Measurements from ENCODE around the gene RTN4IP1. TPM values are rescaled to one million over a fixed set of nuclear protein-coding genes. Genes with fewer than 3 reads are reported as not detected.
"Not testable (repeated sequence)": the region's sequence is repeated elsewhere in the genome, so short reads cannot be mapped to it uniquely, and the experiment has no call there.

RTN4IP1 gene
- polyA plus RNA-seq, 4 donors = 9.7 to 10.8 (median 10.4) TPM

DNA sequence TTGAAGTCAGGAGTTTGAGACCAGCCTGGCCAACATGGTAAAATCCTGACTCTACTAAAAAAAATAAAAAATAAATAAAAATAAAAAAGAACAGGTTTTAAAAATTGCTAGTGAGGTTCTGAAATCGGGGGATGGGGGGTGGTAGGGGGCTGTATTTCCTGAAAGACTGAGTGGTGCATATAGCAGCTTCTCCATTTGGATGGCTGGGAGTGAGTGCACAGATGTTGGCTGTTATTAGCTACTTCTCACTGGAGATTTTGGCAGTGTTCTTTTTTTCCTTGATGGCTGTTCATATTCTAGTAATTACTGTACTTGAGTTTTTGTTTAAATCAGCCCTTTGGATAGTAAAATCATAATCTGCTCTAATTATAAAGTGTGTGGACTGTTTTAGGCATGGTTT, 79.8 kb downstream of the RTN4IP1 start:
- no peak for DNase-seq (ENCODE audit: low read depth in 4 of 4, low spot score in 2 of 4)

DNA sequence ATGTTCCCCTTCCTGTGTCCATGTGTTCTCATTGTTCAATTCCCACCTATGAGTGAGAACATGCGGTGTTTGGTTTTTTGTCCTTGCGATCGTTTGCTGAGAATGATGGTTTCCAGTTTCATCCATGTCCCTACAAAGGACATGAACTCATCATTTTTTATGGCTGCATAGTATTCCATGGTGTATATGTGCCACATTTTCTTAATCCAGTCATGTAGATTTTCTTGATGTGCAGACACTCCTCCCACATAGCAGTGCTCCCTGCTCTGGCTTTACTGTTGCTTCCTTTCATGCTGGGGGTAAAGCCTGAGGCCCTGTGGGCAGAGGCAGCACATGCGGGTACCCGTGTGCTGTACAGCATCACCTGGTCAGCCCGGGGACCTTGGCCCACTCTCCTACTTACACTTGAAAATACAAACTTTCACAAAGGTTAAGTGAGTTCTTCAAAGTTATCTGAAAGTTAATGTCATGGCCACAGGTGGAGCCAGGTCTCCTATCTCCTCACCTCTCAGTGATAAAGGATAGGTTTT, 80.3 kb downstream of the RTN4IP1 start:
- DNase-seq (ENCODE audit: low read depth in 4 of 4, low spot score in 2 of 4) = not testable (repeated sequence)

DNA sequence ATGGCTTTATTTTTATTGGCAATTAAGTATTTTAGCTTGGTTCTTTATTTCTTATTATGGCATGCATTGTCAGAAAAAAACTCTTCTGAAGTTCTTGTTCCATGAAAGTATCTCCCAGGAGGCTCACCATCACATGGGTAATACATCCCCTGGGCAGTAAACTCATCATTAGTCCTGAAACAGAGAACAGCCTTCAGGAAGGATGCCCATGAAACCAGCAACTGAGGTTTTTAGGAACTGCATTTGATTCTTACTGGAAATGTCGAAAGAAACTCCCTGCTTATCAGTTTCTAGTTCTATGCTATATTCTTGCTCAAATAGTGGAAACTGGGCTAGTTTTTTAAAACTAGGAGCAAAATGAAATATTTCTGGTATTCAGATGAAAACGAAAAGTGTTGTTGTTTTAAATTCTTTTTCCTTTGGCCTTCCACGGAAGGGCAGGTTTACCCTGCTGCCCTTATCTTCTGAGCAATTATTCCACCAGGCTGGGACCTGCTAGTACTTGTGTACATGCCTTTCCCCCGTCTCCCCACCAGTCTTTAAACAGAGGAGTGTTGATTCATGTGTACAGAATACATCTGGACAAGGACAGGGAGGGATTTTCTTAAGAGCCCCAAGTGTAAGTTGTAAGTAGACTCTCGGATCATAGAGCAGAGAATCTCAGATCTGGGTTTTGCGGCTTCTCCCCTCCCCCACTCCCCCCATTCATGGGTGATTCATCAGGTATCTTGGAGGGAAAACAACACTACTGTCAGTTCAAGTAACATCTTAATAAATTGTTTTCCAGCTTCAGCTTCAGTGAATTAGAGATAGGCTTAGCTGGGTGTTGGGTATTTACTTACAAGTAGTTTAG, 81.5 kb downstream of the RTN4IP1 start:
- no peak for DNase-seq (ENCODE audit: low read depth in 4 of 4, low spot score in 2 of 4)

DNA sequence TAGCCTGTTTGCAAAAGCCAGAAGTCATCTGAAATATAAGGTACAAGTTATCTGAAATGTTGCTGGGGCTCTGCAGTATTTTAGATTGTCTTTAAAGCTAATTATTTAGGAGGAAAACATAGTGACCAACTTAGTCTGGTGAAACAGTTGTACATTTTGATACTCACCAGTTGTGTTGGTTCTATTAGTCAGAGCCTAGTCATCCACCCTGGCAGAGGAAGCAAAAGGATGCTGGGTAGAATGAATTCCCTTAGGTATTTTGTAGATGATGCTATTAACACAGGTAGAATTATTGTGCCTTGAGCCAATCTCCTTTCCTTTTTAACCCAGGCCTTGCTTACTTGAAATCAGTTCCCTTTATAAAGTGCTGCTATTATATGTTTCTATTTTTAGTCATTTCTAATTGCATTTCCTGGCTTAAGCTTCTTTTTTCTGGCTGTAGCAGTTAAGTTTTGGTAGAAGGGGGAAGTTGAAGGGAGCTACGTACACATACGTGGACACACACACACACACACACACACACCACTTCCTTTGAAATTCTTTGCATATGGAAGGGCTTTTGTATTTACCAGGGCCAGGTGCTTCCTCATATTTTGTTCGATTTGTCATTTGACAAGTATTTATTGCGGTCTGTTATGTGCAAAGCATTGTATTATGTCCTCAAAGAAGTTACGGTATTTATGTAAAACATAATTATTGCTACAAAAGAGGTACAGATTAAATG, 82.4 kb downstream of the RTN4IP1 start:
- DNase-seq (ENCODE audit: low read depth in 4 of 4, low spot score in 2 of 4) = no peak

GRCh38 chr6:106546261-106546690, 83.0 kb downstream of the RTN4IP1 start:
- no peak for DNase-seq (ENCODE audit: low read depth in 4 of 4, low spot score in 2 of 4)

DNA sequence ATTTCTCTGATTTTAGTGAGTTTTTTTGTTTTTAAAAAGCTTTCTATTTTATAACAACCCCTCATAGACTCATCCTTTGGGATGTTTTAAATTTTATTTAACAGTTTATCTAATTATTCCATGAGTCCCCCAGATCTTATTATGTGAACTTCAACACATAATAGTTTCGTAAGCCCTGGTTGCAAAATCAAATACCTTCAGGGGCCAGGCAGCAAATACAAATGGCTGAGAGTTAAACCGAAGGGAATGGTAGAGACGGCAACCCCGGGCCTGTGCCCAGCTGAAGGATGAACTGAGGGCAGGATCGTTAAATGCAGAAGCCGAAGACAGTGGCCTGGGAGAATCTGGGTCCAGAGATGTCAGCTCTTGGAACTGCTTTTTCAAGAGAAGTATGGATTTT, 88.4 kb downstream of the RTN4IP1 start:
- DNase-seq (ENCODE audit: low read depth in 4 of 4, low spot score in 2 of 4) = no peak

- DNase-seq (ENCODE audit: low read depth in 4 of 4, low spot score in 2 of 4) = no peak
Measured at GRCh38 chr6:106540432-106540831, 88.9 kb downstream of the RTN4IP1 start.

DNA sequence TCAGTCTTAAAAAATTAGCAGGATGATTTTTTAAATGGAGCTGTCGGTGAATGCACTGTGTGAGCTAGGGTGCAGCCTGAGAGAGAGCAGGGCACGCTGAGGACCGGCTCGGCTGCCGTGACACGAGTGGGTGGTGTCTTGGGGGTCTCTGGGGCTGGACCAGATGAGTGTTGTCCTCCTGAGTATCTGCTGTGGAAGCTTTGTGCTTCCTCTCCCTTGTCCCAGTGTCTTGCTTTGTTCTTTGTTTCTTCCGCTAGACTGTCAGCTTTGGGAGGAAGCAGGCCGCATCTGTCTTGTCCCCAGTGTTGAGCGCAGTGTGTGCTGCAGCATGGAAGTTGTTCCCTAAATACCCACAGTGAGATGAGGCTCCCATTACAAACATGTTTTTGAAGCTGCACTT, 89.4 kb downstream of the RTN4IP1 start:
- DNase-seq (ENCODE audit: low read depth in 4 of 4, low spot score in 2 of 4) = no peak

DNA sequence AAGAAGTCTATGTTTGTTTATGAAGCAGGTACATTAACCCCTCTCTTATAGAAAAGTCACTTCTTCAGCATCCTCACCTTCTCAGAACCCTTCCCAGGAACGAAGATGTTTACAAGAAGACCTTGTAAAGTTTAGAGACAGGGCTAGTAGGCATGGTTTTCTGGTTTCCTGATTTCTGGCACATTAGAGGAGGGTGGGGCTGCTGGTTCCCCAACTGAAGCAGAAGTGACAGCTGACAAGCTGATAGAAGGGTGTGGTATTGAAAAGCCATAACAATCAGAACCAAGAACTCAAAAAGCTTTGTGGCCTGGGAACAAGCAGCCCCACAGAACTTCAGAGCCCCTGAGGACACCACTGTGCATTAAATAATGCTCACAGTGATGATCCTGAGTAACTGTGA, 91.2 kb downstream of the RTN4IP1 start:
- DNase-seq (ENCODE audit: low read depth in 4 of 4, low spot score in 2 of 4) = no peak

- no peak for DNase-seq (ENCODE audit: low read depth in 4 of 4, low spot score in 2 of 4)
Measured at GRCh38 chr6:106537662-106538061, 91.6 kb downstream of the RTN4IP1 start.

DNA sequence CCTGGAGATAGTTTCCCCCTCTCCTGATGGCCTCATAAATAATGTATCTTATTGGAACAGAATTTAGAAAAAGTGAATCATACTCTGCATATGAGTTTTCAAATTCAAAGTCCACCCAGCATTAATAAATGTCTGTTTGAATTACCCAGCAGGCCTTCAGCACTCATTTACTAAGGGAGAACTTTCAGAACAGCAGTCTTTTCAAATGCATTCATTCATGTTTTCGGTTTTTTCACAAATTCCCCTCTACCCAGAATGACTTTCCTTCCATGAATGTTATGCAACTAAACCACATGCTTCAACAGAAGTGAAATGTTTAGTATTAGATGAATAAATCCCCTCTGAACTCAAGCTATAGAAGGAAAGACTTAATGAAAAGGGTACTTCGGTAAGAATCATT, 92.4 kb downstream of the RTN4IP1 start:
- DNase-seq (ENCODE audit: low read depth in 4 of 4, low spot score in 2 of 4) = no peak

- DNase-seq (ENCODE audit: low read depth in 4 of 4, low spot score in 2 of 4) = no peak
Measured at GRCh38 chr6:106536357-106536756, 92.9 kb downstream of the RTN4IP1 start.

GRCh38 chr6:106535012-106535411, 94.3 kb downstream of the RTN4IP1 start:
- no peak for DNase-seq (ENCODE audit: low read depth in 4 of 4, low spot score in 2 of 4)

DNA sequence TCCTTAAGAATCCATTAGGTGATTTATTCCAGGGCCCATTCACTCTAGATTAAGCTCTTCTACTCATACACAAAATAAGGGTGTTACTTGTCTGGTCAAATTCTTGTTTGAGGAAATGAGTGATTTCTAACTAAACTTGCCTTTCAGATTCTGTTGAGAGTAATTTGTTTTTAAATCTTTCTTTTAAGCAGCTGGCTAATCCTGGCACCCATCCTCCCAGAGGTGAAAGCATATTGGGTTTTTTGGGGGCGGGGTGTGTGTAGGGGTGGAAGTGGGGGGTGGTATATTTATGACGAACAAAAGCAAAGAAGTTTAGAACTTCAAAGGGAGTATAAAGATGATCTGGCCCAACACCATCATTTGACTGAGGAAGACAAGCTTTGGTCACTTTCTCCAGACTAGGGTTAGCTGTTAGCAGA, 94.7 kb downstream of the RTN4IP1 start:
- DNase-seq (ENCODE audit: low read depth in 4 of 4, low spot score in 2 of 4) = no peak

DNA sequence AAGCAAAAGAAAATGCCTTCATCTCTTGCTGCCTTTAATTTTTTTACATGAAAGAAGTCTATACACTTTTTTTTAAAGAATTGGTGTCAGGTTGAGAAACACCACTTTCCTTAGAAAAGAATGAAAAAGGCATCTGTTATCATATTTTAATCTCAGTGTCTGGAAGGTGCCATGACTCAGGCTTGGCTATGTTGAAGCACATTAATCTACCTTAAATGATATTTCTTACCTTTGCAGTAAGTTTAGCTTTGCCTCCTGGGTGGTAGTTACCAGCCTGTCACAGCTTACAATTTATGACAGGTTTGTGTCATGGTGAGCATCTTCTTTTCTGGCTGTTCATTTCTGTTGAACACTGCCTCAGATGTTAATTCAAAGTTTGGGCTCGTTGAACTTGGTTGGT, 95.3 kb downstream of the RTN4IP1 start:
- DNase-seq (ENCODE audit: low read depth in 4 of 4, low spot score in 2 of 4) = no peak

GRCh38 chr6:106533054-106533453, 96.2 kb downstream of the RTN4IP1 start:
- no peak for DNase-seq (ENCODE audit: low read depth in 4 of 4, low spot score in 2 of 4)

GRCh38 chr6:106530502-106530901, 98.8 kb downstream of the RTN4IP1 start:
- DNase-seq (ENCODE audit: low read depth in 4 of 4, low spot score in 2 of 4) = no peak

- no peak for DNase-seq (ENCODE audit: low read depth in 4 of 4, low spot score in 2 of 4)
Measured at GRCh38 chr6:106530026-106530425, 99.3 kb downstream of the RTN4IP1 start.

GRCh38 chr6:106529438-106529837, 99.9 kb downstream of the RTN4IP1 start:
- DNase-seq (ENCODE audit: low read depth in 4 of 4, low spot score in 2 of 4) = no peak

DNA sequence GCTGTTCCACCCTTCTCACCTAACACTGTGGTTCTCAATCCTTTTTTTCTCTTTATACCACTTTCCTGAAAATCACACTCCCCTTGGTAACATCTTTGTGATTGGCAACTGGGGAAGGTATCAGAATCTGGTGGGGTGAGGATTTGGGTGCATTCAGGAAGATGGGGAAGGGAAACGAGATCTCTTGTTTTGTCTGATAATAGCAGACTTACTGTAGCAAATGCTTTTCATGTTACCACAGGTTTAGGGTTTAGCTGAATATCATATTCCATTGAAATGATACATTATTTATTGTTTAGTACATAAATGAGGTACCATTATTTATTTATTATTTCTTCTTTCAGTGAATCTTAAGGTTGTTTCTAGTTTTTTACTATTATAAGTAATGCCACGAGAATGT, 100.8 kb downstream of the RTN4IP1 start:
- no peak for DNase-seq (ENCODE audit: low read depth in 4 of 4, low spot score in 2 of 4)

DNA sequence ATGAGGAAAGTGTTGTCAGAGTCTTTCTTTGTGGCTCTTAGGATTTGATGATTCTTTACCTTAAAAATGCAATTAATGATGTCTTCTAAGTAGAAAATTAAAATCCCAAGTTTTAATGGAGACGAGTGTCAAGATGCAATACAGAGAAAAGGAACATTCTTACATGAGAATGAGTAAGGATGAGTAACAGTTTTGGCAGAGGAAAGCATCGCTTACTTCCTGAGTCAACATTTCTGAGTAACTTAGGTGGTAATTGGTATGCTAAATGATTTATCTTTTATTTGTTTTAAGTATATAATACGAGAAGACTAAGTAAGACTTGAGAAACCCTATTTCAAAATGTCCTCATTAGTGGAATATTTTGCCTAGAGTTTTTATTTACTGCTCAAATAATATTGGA, 101.3 kb downstream of the RTN4IP1 start:
- no peak for DNase-seq (ENCODE audit: low read depth in 4 of 4, low spot score in 2 of 4)

- DNase-seq (ENCODE audit: low read depth in 4 of 4, low spot score in 2 of 4) = no peak
Measured at GRCh38 chr6:106527117-106527516, 102.2 kb downstream of the RTN4IP1 start.
